Pancreas (tissue), 10 donors: ENCODE measurements around the gene CDK11A. TPM values are rescaled to one million over a fixed set of nuclear protein-coding genes. Genes with fewer than 3 reads are reported as not detected.
"Not testable (repeated sequence)": the region's sequence is repeated elsewhere in the genome, so short reads cannot be mapped to it uniquely, and the experiment has no call there.

Experiments
- ATAC-seq, 4 donors: fragments of 200-7000 bp; cut with Tn5 transposase; one replicate each; pipeline versions ENCODE4 v1.8.0 to v1.9.1; 2020; ENCODE audit warnings: mild to moderate bottlenecking in 4 of 4, moderate library complexity in 4 of 4
- DNase-seq, 6 donors: peaks; one replicate each; pipeline ENCODE4 v3.0.0-alpha.2; 2020
- FAIRE-seq: peaks from 2 replicates; lab custom pipeline; 2012; peaks lifted over from hg19 to GRCh38; lab: Jason Lieb, UNC
- H3K27ac ChIP-seq, 4 donors: fragments of 200-600 bp; sonication (generic); 1 replicate in 3 of 4; 2 replicates in 1 of 4; pipeline versions ENCODE4 v1.5.0 to v1.8.0; 2020
- H3K27me3 ChIP-seq, 4 donors: fragments of 200-600 bp; one replicate each; pipeline ENCODE4 v1.8.0; 2021
- H3K36me3 ChIP-seq, 3 donors: fragments of 200-600 bp; sonication (generic) in 1 of 3; one replicate each; pipeline versions ENCODE4 v1.5.0 to v1.8.0; 2020 to 2021
- H3K4me1 ChIP-seq, 3 donors: fragments of 200-600 bp; one replicate each; pipeline ENCODE4 v1.8.0; 2021
- H3K4me3 ChIP-seq, 4 donors: fragments of 200-600 bp; sonication (generic) in 2 of 4; one replicate each; pipeline versions ENCODE4 v1.5.0 to v1.8.0; 2020 to 2021
- H3K9me3 ChIP-seq, 4 donors: fragments of 200-600 bp; one replicate each; pipeline ENCODE4 v1.8.0; 2021
- WGBS, 2 donors: extraction: QIAGEN DNeasy Blood & Tissue Kit; methylation state at CpG; one replicate each; pipeline ENCODE4 v1.1.7; 2013; 5-methylcytosine and 5-hydroxymethylcytosine counted together
- intact Hi-C, 3 donors: fragments of 100-400 bp; cut with DNase I; formaldehyde crosslinking; loops; one replicate each; pipeline versions ENCODE4 v1.11.1 to v1.14.2; 2022
- polyA plus RNA-seq, 2 donors: library from polyadenylated mRNA; stranded (reverse); fragments of 200-250 nt; gene quantifications; one replicate each; pipeline ENCODE4 v1.2.3, GENCODE V29; 2013
- total RNA-seq, 6 donors: library from RNA; stranded (reverse); fragmentation: NEBNext Ultra II Directional in 4 of 6; extraction: Animal tissue kit (Norgen Biotek cat#: 25700) in 4 of 6; gene quantifications; one replicate each; pipeline versions ENCODE4 v1.2.1 to v1.2.4, GENCODE V29; 2021 to 2023
- TF ChIP-seq, protein P1 (sequence below), 4 donors: fragments of 200-600 bp; sonication (generic) in 3 of 4; IDR thresholded peaks; one replicate each; pipeline versions ENCODE4 v1.5.0 to v1.8.0; 2021; ENCODE audit warnings: antibody characterized with exemption in 4 of 4
- donor health status: healthy with polysubstance abuse.
- donor health status: DM: no; HTN: no; CAD: no; lungs with moderate emphysema.
- donor health status: DM: no; HTN: no; CAD: no.
- donor health status: control.
- donor health status: control.
- donor health status: Bipolar disorder and iron deficiency.
- donor health status: DM: yes; HTN: yes; CAD: no.
- donor health status: DM: no; HTN: no; CAD: no.
- donor health status: DM: no; HTN: no; CAD: no.
- donor health status: DM: yes; HTN: yes; CAD: no.

The CDK11A gene
- total and polyA plus RNA-seq, 8 donors: 13.2 to 111 (median 17.8) TPM

DNA sequence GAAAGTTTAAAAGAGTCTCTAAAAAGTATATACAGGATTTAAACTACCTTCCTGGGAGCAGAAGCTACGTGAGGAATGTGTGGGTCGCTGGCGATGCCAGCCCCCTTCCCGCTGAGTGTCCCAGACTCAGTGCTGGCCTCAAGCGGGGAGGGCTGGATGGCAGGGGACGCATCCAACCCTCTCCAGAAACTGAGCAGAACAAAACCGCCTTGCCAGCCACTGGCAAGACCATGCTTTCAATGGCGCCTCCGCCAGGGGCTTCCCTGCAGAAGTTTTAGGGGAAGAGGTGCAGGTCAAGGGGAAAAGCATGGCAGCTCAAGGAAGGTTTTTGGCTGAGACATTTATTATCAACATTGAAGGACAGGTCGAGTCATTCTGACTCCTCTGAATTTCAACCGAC lies 28.0 kb upstream of the CDK11A start:
- H3K4me3 ChIP-seq: no peak overlapping the region

DNA sequence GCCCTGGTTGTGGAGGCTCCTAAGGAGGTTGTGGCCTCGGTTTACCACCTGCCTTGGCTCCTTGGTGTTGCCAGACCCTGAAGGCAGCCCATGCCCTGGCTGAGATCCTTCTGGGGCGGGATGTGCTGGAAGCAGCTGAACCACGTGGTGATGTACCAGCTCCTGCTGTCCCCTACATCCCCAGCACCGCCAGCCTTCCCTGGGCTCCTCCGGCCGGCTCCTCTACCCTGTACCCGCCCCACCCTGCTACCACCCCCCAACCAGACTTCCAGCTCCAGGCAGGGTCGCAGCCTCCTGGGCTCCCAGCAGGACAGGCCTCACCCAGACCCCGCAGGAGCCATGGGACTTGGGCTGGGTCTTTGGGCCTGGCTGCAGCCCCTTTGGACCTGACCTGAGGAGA lies 25.8 kb upstream of the CDK11A start:
- H3K36me3 ChIP-seq: peaks cover 0 to 18% (median under 1%) of the 10 kb centered on the region in 3 donors
- WGBS, 2 donors: 81 to 86% methylated on average over 7 to 8 of the region's 9 CpGs
- H3K9me3 ChIP-seq, H3K27me3 ChIP-seq, ATAC-seq, FAIRE-seq, H3K4me1 ChIP-seq, intact Hi-C loops, H3K4me3 ChIP-seq, H3K27ac ChIP-seq: not testable (repeated sequence)
- peak in 1 of 6 donors; percentile 73 for DNase-seq

More for the DNA sequence above, 28.0 kb upstream of the CDK11A start:
- DNase-seq (no peak), FAIRE-seq (no peak), ATAC-seq (no peak)
- WGBS, 2 donors: 88 to 92% methylated on average over 11 of the region's 11 CpGs
- Histone ChIP-seq H3K9me3 (no peaks in the 10 kb centered on the region), H3K36me3 (peaks cover 0 to 28% (median 5%) of the 10 kb centered on the region in 3 donors), H3K4me1 (no peaks in the 10 kb centered on the region), H3K27ac (no peak overlapping the region), H3K27me3 (no peaks in the 10 kb centered on the region)
- intact Hi-C loops: no loop called here
- TF ChIP-seq, protein P1, sequence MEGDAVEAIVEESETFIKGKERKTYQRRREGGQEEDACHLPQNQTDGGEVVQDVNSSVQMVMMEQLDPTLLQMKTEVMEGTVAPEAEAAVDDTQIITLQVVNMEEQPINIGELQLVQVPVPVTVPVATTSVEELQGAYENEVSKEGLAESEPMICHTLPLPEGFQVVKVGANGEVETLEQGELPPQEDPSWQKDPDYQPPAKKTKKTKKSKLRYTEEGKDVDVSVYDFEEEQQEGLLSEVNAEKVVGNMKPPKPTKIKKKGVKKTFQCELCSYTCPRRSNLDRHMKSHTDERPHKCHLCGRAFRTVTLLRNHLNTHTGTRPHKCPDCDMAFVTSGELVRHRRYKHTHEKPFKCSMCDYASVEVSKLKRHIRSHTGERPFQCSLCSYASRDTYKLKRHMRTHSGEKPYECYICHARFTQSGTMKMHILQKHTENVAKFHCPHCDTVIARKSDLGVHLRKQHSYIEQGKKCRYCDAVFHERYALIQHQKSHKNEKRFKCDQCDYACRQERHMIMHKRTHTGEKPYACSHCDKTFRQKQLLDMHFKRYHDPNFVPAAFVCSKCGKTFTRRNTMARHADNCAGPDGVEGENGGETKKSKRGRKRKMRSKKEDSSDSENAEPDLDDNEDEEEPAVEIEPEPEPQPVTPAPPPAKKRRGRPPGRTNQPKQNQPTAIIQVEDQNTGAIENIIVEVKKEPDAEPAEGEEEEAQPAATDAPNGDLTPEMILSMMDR (IDR thresholded peaks at IDR 0.05): no peak

DNA sequence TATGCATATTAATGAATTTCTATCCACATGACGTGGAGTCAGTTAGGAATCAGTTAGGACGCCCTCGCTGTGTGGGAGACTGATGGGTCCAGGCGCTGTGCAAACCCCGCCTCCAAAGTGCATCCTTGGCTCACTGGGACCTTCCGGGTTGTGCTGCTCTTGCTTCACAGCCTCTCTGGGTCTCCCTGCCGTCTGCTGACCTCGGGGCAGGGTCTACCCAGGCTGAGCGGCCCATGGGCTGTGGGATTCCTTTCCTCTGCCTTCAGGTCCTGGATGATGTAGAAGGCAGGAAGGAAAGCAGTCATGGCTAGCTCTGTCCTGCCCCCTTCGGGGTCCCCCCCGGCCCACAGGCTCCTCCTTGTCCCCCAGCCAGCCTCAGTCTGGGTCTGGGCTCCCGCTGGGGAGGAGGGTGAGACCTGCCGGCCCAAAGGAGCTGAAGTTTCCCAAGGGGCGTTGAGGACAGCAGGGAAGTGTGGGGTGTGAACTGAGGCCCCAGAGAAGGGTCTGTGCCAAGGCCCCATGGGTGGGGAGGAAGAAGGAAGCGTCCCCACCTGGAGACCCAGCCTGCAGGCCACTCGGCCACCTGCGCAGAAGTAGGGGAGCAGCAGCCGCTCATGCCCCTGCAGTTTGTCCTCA lies 24.6 kb upstream of the CDK11A start:
- ATAC-seq: no peak
- intact Hi-C loops: no loop called here
- WGBS, 2 donors: 78% methylated on average over 18 of the region's 18 CpGs
- Histone ChIP-seq H3K36me3 (peaks cover 0 to 9% (median 0%) of the 10 kb centered on the region in 3 donors), H3K4me3 (no peak overlapping the region), H3K27ac (no peak overlapping the region), H3K27me3 (no peaks in the 10 kb centered on the region), H3K9me3 (no peaks in the 10 kb centered on the region), H3K4me1 (no peaks in the 10 kb centered on the region)
- TF ChIP-seq, protein P1 (IDR thresholded peaks at IDR 0.05): no peak
- peak in 2 of 6 donors; percentile 12 to 59 for DNase-seq
- FAIRE-seq: no peak

DNA sequence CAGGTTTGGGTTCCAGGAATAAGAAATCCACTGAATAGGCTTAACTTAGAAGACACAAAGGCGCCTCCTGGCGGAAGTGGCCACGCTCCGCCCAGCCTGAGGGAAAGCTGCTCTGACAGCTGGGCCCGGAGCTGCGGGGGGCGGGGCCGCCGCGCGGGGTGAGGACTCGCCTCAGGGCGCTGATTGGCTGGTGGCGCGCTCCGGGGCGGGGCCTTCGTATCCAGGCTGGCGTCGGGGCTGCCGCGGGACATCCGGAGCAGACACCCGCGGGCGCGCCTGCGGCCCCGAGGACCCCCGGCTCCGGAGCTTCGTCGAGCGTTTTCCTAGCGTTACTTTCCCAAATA lies 22.4 kb upstream of the CDK11A start:
- DNase-seq, intact Hi-C loops, H3K27me3 ChIP-seq, H3K4me1 ChIP-seq, FAIRE-seq, H3K9me3 ChIP-seq, H3K36me3 ChIP-seq: not testable (repeated sequence)
- peak; percentile 85 to 96 (median 88) for ATAC-seq
- H3K4me3 ChIP-seq: peak overlapping the region in 3 of 4 donors; percentile 24 to 41 (median 37)
- no CpG with 5 or more reads among the region's 35 CpGs for WGBS, 2 donors
- H3K27ac ChIP-seq: peak overlapping the region; percentile 79 to 98 (median 90)

DNA sequence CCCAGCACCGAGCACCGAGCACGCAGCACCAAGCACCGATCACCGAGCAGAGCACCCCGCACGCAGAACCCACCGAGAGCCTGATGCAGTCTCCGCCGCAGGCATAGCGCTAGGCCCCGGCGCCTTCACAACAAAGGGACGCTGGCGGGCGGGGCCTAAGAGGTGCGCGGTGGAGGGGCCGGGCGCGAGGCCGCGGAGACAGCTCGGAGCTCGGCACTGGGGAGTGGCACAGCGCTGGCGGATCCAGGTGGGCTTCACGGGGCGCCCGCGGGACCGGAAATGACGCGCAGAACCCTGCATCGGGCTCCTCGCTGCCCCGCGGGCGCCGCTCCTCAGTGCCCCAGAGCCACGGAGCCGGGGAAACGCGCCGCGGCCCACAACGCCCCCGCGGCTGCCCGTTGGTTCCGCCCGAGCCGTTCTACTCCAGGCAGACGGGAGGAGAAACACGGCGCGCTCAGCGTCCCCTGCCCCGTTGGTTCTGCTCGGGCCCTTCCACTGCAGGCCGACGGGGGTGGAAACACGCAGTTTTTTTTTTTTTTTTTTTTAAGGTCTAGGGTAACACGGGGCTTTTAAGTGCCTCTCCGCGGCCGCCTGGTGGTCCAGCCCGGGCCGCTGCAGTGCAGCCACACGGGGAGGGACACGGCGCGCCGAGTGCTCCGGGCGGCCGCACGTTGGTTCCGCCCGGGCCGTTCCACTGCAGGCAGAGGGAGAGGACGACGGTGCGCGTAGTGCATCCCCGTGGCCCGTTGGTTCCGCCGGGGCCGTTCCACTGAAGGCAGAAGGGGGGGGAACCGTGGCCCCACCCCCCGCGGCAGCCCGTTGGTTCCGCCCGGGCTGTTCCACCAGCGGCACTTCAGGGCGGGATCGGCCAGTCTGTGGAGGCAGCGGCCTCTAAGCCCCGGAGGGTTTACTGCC lies 21.8 kb upstream of the CDK11A start:
- WGBS, 2 donors: 0% methylated on average over 23 to 81 of the region's 101 CpGs
- H3K36me3 ChIP-seq, H3K27me3 ChIP-seq, H3K4me1 ChIP-seq, FAIRE-seq, intact Hi-C loops, H3K9me3 ChIP-seq: not testable (repeated sequence)
- ATAC-seq: peak; percentile 89 to 96 (median 93)
- DNase-seq: peak; percentile 63 to 96 (median 82)
- Histone ChIP-seq H3K27ac (peak overlapping the region; percentile 79 to 98 (median 90)), H3K4me3 (peak overlapping the region in 3 of 4 donors; percentile 24 to 41 (median 37))

DNA sequence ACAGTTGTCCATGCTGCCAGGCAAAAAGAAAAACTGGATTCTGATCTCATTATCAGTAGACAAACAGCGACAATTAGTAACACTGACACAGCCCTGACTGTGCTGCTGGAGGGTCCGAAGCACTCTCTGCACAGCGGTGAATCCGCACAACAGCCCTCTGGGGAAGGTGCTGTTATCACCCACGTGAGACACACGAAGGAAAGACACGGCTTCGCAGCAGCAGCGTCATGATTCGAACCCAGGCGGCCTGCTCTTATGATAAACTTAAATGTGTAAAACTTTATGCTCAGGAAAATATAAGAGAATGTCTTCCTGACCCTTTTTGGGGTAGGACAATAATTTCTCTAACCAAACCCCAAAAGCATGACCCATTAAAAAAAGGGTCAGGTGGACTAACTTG lies 18.4 kb upstream of the CDK11A start:
- FAIRE-seq, DNase-seq, intact Hi-C loops, H3K27me3 ChIP-seq, ATAC-seq, H3K4me3 ChIP-seq, H3K4me1 ChIP-seq, H3K27ac ChIP-seq, H3K36me3 ChIP-seq, H3K9me3 ChIP-seq: not testable (repeated sequence)
- WGBS, 2 donors: 84 to 85% methylated on average over 11 of the region's 11 CpGs

DNA sequence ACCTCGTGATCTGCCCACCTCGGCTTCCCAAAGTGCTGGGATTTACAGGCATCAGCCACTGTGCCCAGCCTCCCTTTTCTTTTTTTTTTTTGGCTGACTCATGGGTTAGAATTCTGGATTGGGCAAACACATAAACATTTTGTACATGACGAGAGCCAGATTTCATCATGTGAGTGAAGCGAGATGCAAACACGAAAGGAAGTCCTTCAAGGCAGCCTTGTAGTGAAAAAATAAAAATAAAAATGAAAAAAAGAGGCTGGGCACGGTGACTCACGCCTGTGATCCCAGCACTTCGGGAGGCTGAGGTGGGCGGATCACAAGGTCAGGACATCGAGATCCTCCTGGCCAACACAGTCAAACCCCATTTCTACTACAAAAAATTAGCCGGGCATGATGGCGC lies 16.9 kb upstream of the CDK11A start:
- WGBS, 2 donors: 85 to 90% methylated on average over 11 of the region's 12 CpGs
- H3K4me1 ChIP-seq, H3K4me3 ChIP-seq, H3K27me3 ChIP-seq, ATAC-seq, H3K27ac ChIP-seq, H3K9me3 ChIP-seq, FAIRE-seq, intact Hi-C loops, H3K36me3 ChIP-seq, DNase-seq: not testable (repeated sequence)

DNA sequence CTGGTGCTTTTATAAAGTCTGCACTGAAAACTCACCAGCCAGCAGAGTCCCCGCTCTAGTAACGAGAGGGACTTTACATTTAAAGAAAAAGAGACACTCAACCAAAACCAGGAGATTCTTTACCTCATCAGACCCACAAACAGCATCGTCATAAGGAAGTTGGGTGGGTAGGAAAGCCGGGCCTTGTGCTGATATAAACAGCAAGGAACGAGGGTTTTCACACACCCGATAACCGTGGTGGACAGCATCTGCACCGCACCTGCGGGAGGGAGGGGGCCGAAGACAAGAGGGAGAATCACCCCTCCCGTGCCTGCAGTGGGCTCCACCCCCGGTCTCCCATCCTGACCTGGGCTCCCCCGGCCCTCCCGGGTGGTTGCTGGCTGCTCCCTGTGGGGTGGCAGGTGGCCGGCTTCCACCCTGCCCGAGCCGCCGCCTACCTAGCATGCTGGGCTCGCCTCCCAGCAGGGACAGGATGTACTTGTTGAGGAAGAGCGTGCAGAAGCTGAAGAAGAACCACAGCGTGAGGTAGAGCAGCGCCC lies 14.7 kb upstream of the CDK11A start:
- not testable (repeated sequence) for FAIRE-seq

DNA sequence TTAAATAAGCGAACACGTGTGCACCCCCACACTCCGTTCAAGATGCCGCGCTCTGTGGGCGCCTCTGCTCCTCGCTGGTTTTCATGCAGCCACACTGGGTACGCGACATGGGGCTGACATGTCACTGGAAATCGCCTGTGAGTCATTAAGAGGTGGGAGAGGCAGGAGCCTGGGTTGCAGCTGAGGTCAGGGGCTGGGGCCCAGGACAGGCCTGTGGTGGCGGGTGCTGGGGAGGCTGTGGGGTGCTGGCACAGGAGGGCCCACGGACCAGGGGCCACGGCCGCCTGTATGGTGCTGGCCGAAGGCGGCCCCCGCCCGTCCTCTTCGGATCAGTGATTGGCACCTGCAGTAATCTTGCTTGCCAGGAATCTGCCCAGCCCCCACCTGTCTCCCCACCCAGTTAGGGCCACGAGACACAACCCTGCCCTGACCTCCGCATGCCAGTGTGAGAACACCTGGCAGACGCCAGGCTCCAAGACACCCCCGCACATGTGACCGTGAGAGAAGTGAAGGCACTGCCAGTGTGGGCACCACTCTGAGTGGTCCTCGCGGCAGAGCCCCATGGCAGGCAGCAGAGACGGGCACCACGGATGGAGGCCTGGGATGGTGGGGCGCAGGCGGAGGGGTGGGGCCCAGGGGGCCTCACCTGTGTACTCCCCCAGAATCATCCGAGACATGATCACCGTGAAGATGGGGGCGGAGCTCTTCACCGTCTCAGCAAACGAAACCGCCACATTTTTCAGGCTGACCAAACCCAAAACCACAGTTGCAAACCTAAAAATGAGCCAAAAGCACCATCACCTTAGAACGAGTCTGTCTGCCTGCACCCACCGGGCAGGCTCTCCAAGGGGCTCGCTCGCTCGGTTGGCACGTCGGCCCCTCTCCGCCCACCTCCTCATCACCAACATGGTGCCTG lies 13.8 kb upstream of the CDK11A start:
- H3K27me3 ChIP-seq, intact Hi-C loops, H3K9me3 ChIP-seq, FAIRE-seq, H3K4me3 ChIP-seq, H3K36me3 ChIP-seq, H3K27ac ChIP-seq, H3K4me1 ChIP-seq: not testable (repeated sequence)
- DNase-seq (peak in 1 of 6 donors; percentile 76), ATAC-seq (peak in 1 of 4 donors; percentile 33)
- WGBS, 2 donors: 94% methylated on average over 14 to 32 of the region's 44 CpGs

More for the DNA sequence above, 14.7 kb upstream of the CDK11A start:
- H3K9me3 ChIP-seq, H3K36me3 ChIP-seq, H3K4me1 ChIP-seq, DNase-seq, H3K27ac ChIP-seq, H3K27me3 ChIP-seq, intact Hi-C loops, H3K4me3 ChIP-seq: not testable (repeated sequence)
- ATAC-seq: peak in 2 of 4 donors; percentile 6 to 16
- WGBS, 2 donors: 86 to 90% methylated on average over 5 to 12 of the region's 22 CpGs
